ENCODE data around the gene SCUBE3.
A peak's percentile ranks its signal among the peaks of the same experiment; 100 is the strongest.

The SCUBE3 gene

GRCh38 chr6:35185302-35185681 is 28.5 kb upstream of the SCUBE3 start:
- TF ChIP-seq, protein P1, sequence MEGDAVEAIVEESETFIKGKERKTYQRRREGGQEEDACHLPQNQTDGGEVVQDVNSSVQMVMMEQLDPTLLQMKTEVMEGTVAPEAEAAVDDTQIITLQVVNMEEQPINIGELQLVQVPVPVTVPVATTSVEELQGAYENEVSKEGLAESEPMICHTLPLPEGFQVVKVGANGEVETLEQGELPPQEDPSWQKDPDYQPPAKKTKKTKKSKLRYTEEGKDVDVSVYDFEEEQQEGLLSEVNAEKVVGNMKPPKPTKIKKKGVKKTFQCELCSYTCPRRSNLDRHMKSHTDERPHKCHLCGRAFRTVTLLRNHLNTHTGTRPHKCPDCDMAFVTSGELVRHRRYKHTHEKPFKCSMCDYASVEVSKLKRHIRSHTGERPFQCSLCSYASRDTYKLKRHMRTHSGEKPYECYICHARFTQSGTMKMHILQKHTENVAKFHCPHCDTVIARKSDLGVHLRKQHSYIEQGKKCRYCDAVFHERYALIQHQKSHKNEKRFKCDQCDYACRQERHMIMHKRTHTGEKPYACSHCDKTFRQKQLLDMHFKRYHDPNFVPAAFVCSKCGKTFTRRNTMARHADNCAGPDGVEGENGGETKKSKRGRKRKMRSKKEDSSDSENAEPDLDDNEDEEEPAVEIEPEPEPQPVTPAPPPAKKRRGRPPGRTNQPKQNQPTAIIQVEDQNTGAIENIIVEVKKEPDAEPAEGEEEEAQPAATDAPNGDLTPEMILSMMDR (IDR thresholded peaks at IDR 0.05; ENCODE audit: low read depth, low read length) = no peak
- H3K4me3 ChIP-seq (replicated peaks in 1 of 2; ENCODE audit: low read depth in 2 of 2, low read length in 2 of 2) = no peak overlapping the region
- DNase-seq (ENCODE audit: low read depth in 2 of 2) = peak; percentile 66 to 69

DNA sequence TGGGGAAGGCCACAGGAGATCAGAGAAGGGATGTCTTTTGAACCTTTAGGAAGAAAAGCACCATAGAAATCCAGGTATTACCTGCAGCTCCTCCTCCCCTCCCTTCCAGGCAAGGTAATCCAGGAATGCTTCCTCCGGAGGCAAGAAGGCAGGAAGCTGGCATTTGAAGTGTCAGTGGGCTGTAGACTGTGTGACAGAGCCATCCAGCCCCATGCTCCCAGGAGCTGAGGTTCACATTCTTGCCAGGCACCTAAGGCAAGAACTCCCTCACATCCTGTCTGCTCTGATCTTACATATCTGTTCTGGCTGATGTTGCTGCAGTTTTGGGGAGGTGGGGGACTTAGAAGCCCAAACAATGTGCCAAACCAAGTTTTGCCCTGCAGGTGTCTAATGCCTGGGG is 27.8 kb upstream of the SCUBE3 start:
- H3K4me3 ChIP-seq (replicated peaks in 1 of 2; ENCODE audit: low read depth in 2 of 2, low read length in 2 of 2) = no peak overlapping the region
- DNase-seq (ENCODE audit: low read depth in 2 of 2) = no peak
- TF ChIP-seq, protein P1 (IDR thresholded peaks at IDR 0.05; ENCODE audit: low read depth, low read length) = no peak

- DNase-seq (ENCODE audit: low read depth in 2 of 2) = no peak
- TF ChIP-seq, protein P1 (IDR thresholded peaks at IDR 0.05; ENCODE audit: low read depth, low read length) = no peak
- H3K4me3 ChIP-seq (replicated peaks in 1 of 2; ENCODE audit: low read depth in 2 of 2, low read length in 2 of 2) = no peak overlapping the region
These were observed 27.2 kb upstream of the SCUBE3 start for GRCh38 chr6:35186571-35186970.

DNA sequence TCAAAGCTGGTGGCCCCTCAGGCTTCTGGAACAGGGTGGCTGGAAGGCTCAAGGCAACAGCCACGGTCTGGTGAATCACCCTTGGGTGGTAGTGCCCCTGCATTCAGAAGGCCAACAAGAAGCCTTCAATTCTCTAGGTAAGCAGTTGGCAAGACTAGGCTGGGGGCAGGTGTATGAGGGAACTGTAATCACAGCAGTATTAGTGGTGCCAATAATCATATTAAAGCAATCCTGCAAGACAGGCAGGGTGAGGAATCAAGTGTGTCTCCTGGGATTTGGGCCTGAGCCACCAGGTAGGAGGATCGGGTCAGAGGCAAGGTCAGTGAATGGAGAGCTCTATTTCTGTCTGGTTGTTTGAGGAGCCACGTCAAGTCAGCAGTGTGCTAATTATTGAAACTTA is 24.9 kb upstream of the SCUBE3 start:
- TF ChIP-seq, protein P1 (IDR thresholded peaks at IDR 0.05; ENCODE audit: low read depth, low read length) = no peak
- no peak overlapping the region for H3K4me3 ChIP-seq (replicated peaks in 1 of 2; ENCODE audit: low read depth in 2 of 2, low read length in 2 of 2)
- DNase-seq (ENCODE audit: low read depth in 2 of 2) = no peak

DNA sequence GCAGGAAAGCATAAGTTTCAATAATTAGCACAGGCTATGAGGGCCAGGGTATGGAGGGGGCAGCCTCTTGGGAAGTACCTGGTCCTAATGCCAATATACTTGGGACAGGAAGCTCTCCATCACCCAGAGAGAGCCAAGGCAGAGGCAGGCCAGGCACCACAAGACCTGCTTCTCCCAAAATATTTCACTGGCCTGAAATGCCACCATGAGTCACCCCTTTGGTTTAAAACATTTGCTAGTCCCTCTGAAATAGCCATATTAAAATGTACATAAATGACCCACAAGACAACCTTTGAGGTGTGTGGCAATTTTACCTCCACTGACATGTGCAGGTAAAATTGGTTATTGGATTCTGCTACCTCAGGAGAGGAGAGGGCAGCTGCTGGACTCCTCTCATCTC is 23.4 kb upstream of the SCUBE3 start:
- DNase-seq (ENCODE audit: low read depth in 2 of 2) = no peak
- TF ChIP-seq, protein P1 (IDR thresholded peaks at IDR 0.05; ENCODE audit: low read depth, low read length) = no peak
- no peak overlapping the region for H3K4me3 ChIP-seq (replicated peaks in 1 of 2; ENCODE audit: low read depth in 2 of 2, low read length in 2 of 2)

DNA sequence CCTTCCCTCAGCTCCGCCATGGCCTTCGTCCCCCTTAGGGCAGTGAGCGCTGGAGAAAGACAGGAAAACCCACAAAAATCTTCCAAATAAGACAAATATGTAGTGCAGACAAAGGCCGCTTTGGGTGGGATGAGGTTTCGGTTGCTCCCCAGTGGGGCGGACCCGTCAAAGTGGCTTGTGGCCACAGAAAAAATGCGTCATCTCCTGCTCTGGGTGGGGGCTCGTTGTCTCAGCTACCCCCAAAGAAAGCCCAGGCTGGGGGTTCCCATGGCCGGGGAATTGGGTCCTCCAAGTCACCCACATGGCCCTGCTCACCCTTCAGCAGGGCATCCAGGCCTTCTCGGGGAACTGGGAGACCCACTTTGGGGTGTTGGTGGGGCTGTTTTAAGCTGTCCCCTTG is 21.9 kb upstream of the SCUBE3 start:
- no peak for DNase-seq (ENCODE audit: low read depth in 2 of 2)
- H3K4me3 ChIP-seq (replicated peaks in 1 of 2; ENCODE audit: low read depth in 2 of 2, low read length in 2 of 2) = no peak overlapping the region
- TF ChIP-seq, protein P1 (IDR thresholded peaks at IDR 0.05; ENCODE audit: low read depth, low read length) = no peak

DNA sequence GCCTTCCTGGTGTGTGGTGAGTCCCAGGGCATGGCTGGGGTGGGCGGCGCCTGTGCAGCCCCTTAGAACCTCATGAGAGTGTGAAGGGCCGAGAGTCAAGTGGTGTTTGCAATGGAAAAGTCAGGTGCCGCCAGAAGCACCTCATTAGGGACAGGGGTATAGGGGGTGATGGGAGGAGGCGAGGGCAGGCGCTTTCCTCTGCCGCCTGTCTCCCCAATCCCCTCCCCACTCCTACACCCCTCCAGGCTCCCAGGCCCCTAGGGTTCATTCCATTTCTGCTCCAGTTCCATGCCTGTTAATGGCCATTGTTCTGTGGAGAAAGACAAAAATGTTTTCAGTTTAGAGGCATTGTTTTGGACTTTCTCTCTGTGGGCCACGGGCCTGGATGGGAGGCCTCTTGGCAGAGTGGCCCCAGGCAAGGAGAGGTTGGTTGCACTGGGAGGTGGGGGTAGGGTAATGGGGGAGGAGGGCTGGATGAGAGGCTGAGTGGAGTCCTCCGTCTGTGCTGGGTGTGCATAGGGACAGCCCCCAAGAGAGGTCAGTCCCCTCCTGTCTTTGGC is 21.4 kb upstream of the SCUBE3 start:
- TF ChIP-seq, protein P1 (IDR thresholded peaks at IDR 0.05; ENCODE audit: low read depth, low read length) = no peak
- DNase-seq (ENCODE audit: low read depth in 2 of 2) = no peak
- no peak overlapping the region for H3K4me3 ChIP-seq (replicated peaks in 1 of 2; ENCODE audit: low read depth in 2 of 2, low read length in 2 of 2)
